Stomach smooth muscle (tissue), 2 donors: ENCODE data around the gene C20orf144.
"Not testable (repeated sequence)": the region's sequence is repeated elsewhere in the genome, so short reads cannot be mapped to it uniquely, and the experiment has no call there.

Experiments
- H3K27ac ChIP-seq: one replicate; pipeline ENCODE4 v1.7.0; 2013; ENCODE audit warnings: mild to moderate bottlenecking, low read length, inconsistent platforms
- H3K27me3 ChIP-seq, 2 donors: one replicate each; pipeline ENCODE4 v1.7.0; 2013; ENCODE audit warnings: low read length in 2 of 2; ENCODE audit not compliant: insufficient read depth in 2 of 2, control insufficient read depth in 1 of 2
- H3K36me3 ChIP-seq, 2 donors: one replicate each; pipeline ENCODE4 v1.7.0; 2013; ENCODE audit warnings: low read length in 2 of 2; ENCODE audit not compliant: control insufficient read depth in 2 of 2, insufficient read depth in 2 of 2
- H3K4me1 ChIP-seq: one replicate; pipeline ENCODE4 v1.7.0; 2013; ENCODE audit warnings: low read length; ENCODE audit not compliant: control insufficient read depth, insufficient read depth
- H3K4me3 ChIP-seq, 2 donors: one replicate each; pipeline ENCODE4 v1.7.0; 2013; ENCODE audit warnings: low read length in 2 of 2
- H3K9ac ChIP-seq, 2 donors: one replicate each; pipeline ENCODE4 v1.7.0; 2013; ENCODE audit warnings: low read length in 2 of 2, mild to moderate bottlenecking in 1 of 2
- H3K9me3 ChIP-seq, 2 donors: one replicate each; pipeline ENCODE4 v1.7.0; 2013; ENCODE audit warnings: low read length in 2 of 2; ENCODE audit not compliant: control insufficient read depth in 2 of 2
- donor health status: healthy.
- donor health status: Pancreatic carcinoma.

Gene C20orf144

DNA sequence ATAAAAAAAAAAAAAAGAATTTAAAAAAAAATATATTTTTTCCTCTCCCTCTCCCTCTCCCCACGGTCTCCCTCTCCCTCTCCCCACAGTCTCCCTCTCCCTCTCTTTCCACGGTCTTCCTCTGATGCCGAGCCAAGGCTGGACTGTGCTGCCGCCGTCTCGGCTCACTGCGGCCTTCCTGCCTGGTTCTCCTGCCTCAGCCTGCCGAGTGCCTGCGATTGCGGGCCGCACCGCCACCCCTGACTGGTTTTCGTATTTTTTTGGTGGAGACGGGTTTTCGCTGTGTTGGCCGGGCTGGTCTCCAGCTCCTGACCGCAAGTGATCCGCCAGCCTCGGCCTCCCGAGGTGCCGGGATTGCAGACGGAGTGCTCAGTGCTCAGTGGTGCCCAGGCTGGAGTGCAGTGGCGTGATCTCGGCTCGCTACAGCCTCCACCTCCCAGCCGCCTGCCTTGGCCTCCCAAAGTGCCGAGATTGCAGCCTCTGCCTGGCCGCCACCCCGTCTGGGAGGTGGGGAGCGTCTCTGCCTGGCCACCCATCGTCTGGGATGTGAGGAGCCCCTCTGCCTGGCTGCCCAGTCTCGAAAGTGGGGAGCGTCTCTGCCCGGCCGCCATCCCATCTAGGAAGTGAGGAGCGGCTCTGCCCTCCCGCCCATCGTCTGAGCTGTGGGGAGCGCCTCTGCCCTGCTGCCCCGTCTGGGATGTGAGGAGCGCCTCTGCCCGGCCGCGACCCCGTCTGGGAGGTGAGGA is 38.7 kb downstream of the C20orf144 start:
- H3K27me3 ChIP-seq, H3K27ac ChIP-seq, H3K9me3 ChIP-seq, H3K9ac ChIP-seq, H3K4me3 ChIP-seq, H3K36me3 ChIP-seq: not testable (repeated sequence)
- peaks cover 23% of the 10 kb centered on the region for H3K4me1 ChIP-seq

- no peaks in the 10 kb centered on the region for H3K36me3 ChIP-seq
- H3K4me3 ChIP-seq = no peak overlapping the region
- no peaks in the 10 kb centered on the region for H3K9me3 ChIP-seq
- no peak overlapping the region for H3K9ac ChIP-seq
- no peak overlapping the region for H3K27ac ChIP-seq
- H3K4me1 ChIP-seq = peaks cover 17% of the 10 kb centered on the region
- H3K27me3 ChIP-seq = no peaks in the 10 kb centered on the region
These were observed 39.7 kb downstream of the C20orf144 start for GRCh38 chr20:33701629-33702450.

DNA sequence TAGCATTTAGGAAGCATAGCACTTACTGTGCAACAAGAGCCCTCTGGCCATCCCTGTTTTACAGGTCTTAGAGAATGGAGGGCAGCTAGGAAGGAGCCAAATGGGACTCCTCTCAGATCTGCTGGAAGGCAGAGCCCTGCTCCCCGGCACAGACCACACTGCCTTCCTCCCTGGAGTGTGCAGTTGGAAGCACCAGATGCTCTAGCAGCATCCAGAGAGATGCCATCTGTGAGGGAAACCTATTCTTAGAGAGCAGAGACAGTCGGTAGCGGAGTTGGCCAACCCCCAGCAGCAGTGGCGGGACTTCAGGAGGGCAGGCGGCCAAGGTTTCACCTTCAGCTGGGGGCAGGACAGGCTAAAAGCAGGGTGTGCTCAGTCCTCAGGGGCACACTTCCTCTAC is 40.7 kb downstream of the C20orf144 start:
- Histone ChIP-seq H3K9ac (peak overlapping the region in 1 of 2 donors; percentile 13), H3K4me3 (no peak overlapping the region), H3K27ac (no peak overlapping the region), H3K36me3 (peaks cover 7 to 9% of the 10 kb centered on the region in 2 donors), H3K9me3 (no peaks in the 10 kb centered on the region), H3K4me1 (peaks cover 7% of the 10 kb centered on the region), H3K27me3 (no peaks in the 10 kb centered on the region)

GRCh38 chr20:33703498-33704137 is 41.5 kb downstream of the C20orf144 start:
- Histone ChIP-seq H3K4me3 (no peak overlapping the region), H3K9ac (no peak overlapping the region), H3K27me3 (no peaks in the 10 kb centered on the region), H3K27ac (no peak overlapping the region), H3K4me1 (peaks cover 7% of the 10 kb centered on the region), H3K9me3 (no peaks in the 10 kb centered on the region), H3K36me3 (peaks cover 7 to 9% of the 10 kb centered on the region in 2 donors)

- Histone ChIP-seq H3K36me3 (peaks cover 7 to 9% of the 10 kb centered on the region in 2 donors), H3K4me3 (no peak overlapping the region), H3K4me1 (peaks cover 7% of the 10 kb centered on the region)
These were observed 42.2 kb downstream of the C20orf144 start for GRCh38 chr20:33704197-33704924.

GRCh38 chr20:33707668-33708067 is 45.5 kb downstream of the C20orf144 start:
- H3K36me3 ChIP-seq = peaks cover 17 to 23% of the 10 kb centered on the region in 2 donors
- no peak overlapping the region for H3K27ac ChIP-seq
- no peaks in the 10 kb centered on the region for H3K9me3 ChIP-seq
- H3K4me3 ChIP-seq = no peak overlapping the region
- peaks cover 7% of the 10 kb centered on the region for H3K4me1 ChIP-seq
- H3K9ac ChIP-seq = no peak overlapping the region
- H3K27me3 ChIP-seq = no peaks in the 10 kb centered on the region

More at GRCh38 chr20:33704197-33704924, 42.2 kb downstream of the C20orf144 start:
- Histone ChIP-seq H3K9ac (no peak overlapping the region), H3K27me3 (no peaks in the 10 kb centered on the region), H3K9me3 (no peaks in the 10 kb centered on the region), H3K27ac (no peak overlapping the region)

DNA sequence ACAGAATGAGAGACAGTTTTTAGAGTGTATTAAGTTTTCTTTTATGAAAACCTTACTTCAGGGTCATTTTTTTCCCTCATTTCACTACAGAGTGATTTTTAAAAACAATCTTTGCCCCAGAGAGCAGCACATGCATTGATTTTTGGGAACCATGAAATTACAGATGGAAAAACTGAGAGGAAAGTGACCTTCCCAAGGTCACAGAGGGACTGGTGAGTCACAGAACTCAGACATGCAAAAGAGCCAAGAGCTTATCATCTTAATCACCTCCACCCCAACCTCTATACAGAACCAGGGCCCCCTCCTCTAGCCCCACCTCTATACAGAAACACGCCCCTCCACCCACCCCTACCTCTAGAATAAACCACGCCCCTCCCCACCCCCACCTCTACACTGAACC is 47.3 kb downstream of the C20orf144 start:
- H3K9me3 ChIP-seq = no peaks in the 10 kb centered on the region
- no peaks in the 10 kb centered on the region for H3K4me1 ChIP-seq
- H3K9ac ChIP-seq = no peak overlapping the region
- H3K27ac ChIP-seq = no peak overlapping the region
- no peaks in the 10 kb centered on the region for H3K27me3 ChIP-seq
- H3K36me3 ChIP-seq = peaks cover 27 to 35% of the 10 kb centered on the region in 2 donors
- H3K4me3 ChIP-seq = no peak overlapping the region

DNA sequence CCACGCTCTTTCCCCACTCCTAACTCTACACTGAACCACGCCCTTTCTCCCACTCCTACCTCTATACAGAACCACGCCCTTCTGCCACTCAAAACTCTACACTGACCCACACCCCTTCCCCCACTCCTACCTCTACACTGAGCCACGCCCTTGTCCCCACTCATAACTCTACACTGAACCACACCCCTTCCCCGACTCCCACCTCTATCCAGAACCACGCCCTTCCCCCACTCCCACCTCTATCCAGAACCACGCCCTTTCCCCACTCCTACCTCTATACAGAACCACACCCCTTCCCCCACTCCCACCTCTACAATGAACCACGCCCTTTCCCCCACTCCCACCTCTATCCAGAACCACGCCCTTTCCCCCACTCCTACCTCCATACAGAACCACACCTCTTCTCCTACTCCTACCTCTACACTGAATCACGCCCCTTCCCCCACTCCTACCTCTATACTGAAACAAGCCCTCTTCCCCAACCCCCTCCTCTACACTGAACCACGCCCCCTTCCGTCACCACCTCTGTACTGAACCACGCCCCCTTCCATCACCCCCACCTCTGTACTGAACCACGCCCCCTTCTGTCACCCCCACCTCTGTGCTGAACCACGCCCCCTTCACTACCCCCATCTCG is 47.9 kb downstream of the C20orf144 start:
- no peak overlapping the region for H3K27ac ChIP-seq
- H3K36me3 ChIP-seq = peaks cover 27 to 38% of the 10 kb centered on the region in 2 donors
- H3K4me1 ChIP-seq = no peaks in the 10 kb centered on the region
- H3K9ac ChIP-seq = no peak overlapping the region
- H3K4me3 ChIP-seq = no peak overlapping the region
- H3K27me3 ChIP-seq = no peaks in the 10 kb centered on the region
- no peaks in the 10 kb centered on the region for H3K9me3 ChIP-seq

- Histone ChIP-seq H3K36me3 (peaks cover 27 to 38% of the 10 kb centered on the region in 2 donors), H3K4me3 (no peak overlapping the region), H3K27me3 (no peaks in the 10 kb centered on the region)
These were observed 48.7 kb downstream of the C20orf144 start for GRCh38 chr20:33710681-33711445.

More at GRCh38 chr20:33710681-33711445, 48.7 kb downstream of the C20orf144 start:
- Histone ChIP-seq H3K27ac (no peak overlapping the region), H3K4me1 (no peaks in the 10 kb centered on the region), H3K9me3 (no peaks in the 10 kb centered on the region), H3K9ac (no peak overlapping the region)
